ENCODE measurements around the gene SPECC1L.

DNA sequence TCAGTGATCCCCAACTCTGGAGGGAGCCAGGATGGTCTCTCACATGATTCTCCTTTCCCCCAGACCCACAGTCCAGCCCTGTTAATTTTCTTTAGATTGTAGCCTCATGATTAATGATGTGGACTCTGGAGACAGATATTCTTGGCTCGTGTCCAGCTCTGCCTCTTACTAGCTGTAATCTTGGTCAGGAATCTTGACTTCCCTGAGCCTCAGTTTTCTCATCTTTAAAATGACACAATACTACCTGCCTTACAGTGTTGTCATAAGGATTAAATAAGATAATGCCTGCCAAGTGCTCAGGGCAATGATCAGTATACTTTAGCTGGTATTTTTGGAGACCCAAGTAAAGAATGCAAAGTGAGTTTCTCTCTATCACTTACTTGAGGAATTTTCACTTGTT is 60.0 kb downstream of the SPECC1L start:
- TF ChIP-seq CTCF (IDR thresholded peaks at IDR 0.05; ENCODE audit: insufficient read depth, low read length, poor library complexity, severe bottlenecking) (no peak), EZH2phosphoT487 (conservative IDR thresholded peaks at IDR 0.05; ENCODE audit: low read length) (no peak)

Data from SU-DHL-6 (cell line).